Measurements from ENCODE around the gene ARHGEF12. TPM values are rescaled to one million over a fixed set of nuclear protein-coding genes. Genes with fewer than 3 reads are reported as not detected.

Gene ARHGEF12
- polyA plus RNA-seq, 1 donor (not counting 4 experiments of a cell fraction or from before 2014, with no cell fraction given), result 28.8 TPM

DNA sequence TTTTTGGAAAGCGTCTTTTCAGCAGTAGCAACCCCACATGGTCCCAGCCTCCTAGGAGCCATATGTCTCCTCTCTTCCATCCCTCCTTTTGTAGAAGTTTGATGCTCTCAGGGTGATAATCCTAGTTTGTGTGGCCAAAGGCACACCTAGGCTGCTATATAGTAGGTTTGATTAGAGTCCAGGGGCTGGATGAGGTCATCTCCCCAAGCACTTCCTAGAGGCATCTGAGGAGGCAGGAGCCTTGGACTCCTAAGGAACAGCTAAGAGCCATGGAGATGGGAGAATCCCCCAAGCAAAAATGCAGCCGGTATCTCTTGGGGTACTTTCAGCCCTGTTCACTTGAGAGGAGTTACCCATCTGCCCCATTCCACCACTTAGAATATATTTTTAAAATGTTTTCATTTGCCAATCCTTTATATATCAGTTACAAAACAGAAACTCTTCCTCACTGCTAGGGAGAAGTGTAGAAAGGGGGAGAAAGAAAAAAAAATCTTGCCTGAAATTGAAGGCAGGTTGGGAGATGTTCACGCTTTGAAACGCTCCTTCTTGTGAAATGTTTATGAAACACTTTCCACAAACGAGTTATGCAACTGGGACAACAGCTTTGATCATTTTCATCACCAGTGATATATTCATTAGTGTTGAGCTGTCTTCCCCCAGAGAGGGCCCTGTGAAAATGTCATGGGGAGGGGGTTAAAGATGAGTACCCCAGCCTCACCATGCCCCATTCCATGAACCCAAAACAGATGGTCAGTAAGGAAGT lies 43.0 kb upstream of the ARHGEF12 start:
- TF ChIP-seq EZH2 (IDR thresholded peaks at IDR 0.05; ENCODE audit: low read length), result no peak
- TF ChIP-seq, protein P1, sequence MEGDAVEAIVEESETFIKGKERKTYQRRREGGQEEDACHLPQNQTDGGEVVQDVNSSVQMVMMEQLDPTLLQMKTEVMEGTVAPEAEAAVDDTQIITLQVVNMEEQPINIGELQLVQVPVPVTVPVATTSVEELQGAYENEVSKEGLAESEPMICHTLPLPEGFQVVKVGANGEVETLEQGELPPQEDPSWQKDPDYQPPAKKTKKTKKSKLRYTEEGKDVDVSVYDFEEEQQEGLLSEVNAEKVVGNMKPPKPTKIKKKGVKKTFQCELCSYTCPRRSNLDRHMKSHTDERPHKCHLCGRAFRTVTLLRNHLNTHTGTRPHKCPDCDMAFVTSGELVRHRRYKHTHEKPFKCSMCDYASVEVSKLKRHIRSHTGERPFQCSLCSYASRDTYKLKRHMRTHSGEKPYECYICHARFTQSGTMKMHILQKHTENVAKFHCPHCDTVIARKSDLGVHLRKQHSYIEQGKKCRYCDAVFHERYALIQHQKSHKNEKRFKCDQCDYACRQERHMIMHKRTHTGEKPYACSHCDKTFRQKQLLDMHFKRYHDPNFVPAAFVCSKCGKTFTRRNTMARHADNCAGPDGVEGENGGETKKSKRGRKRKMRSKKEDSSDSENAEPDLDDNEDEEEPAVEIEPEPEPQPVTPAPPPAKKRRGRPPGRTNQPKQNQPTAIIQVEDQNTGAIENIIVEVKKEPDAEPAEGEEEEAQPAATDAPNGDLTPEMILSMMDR (optimal IDR thresholded peaks at IDR 0.05 in 1 of 3, IDR thresholded peaks at IDR 0.05 in 1 of 3, conservative IDR thresholded peaks at IDR 0.05 in 1 of 3; ENCODE audit: extremely low read depth in 1 of 3, insufficient read depth in 2 of 3, low read length in 3 of 3), result no peak
- DNase-seq (ENCODE audit: low read depth, low spot score), result no peak
- dilution Hi-C loops (cut with MboI; ENCODE audit: extremely low pct_ligation_motif_present, low sequenced_read_pairs), result no loop called here

DNA sequence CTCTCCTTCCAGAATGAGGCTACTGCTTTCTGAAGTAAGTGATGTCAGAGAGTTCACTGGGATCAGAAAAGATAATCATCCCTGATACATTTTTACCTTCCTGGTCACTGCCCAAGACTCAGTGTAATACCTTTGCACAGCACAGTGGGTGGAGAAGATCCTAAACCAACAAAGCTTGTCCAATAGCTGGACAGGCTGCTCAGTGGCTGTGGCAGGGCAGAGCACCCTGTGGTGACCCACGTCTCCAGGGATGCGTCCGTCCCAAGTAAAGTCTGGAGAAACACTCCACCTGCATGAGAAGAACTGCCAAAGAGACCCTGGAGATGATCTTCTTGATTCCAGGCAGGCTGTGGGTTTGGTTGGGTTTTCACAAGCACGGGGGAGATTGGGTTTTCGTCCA lies 42.1 kb upstream of the ARHGEF12 start:
- peak; percentile 31 for TF ChIP-seq EZH2 (IDR thresholded peaks at IDR 0.05; ENCODE audit: low read length)
- TF ChIP-seq, protein P1 (optimal IDR thresholded peaks at IDR 0.05 in 1 of 3, IDR thresholded peaks at IDR 0.05 in 1 of 3, conservative IDR thresholded peaks at IDR 0.05 in 1 of 3; ENCODE audit: extremely low read depth in 1 of 3, insufficient read depth in 2 of 3, low read length in 3 of 3), result no peak
- H3K9me1 ChIP-seq (ENCODE audit: control insufficient read depth, extremely low read depth, insufficient read depth, low read length), result no peaks in the 10 kb centered on the region
- no peak for DNase-seq (ENCODE audit: low read depth, low spot score)
- H3K4me2 ChIP-seq (ENCODE audit: control insufficient read depth, extremely low read depth, insufficient read depth, low read depth, low read length), result no peak overlapping the region
- no peak overlapping the region for H2AFZ ChIP-seq (ENCODE audit: control insufficient read depth, low read length)
- H3K36me3 ChIP-seq (ENCODE audit: control insufficient read depth in 2 of 2, extremely low read depth in 1 of 2, insufficient read depth in 2 of 2, low read length in 2 of 2), result no peaks in the 10 kb centered on the region
- no peaks in the 10 kb centered on the region for H4K20me1 ChIP-seq (ENCODE audit: control insufficient read depth, extremely low read depth, insufficient read depth, low read length)
- H3K9me3 ChIP-seq (ENCODE audit: control insufficient read depth, low read depth, low read length), result no peaks in the 10 kb centered on the region
- no peaks in the 10 kb centered on the region for H3K79me2 ChIP-seq (ENCODE audit: control insufficient read depth, insufficient read depth, low read length)
- H3K27ac ChIP-seq (ENCODE audit: control insufficient read depth, insufficient read depth, low read length), result no peak overlapping the region
- H3K4me1 ChIP-seq (ENCODE audit: control insufficient read depth, extremely low read depth, insufficient read depth, low read length), result peaks cover 31% of the 10 kb centered on the region
- FAIRE-seq, result no peak
- H3K27me3 ChIP-seq (ENCODE audit: control insufficient read depth, extremely low read depth, insufficient read depth, low read length), result peaks cover 7% of the 10 kb centered on the region
- dilution Hi-C loops (cut with MboI; ENCODE audit: extremely low pct_ligation_motif_present, low sequenced_read_pairs), result no loop called here
- no peak overlapping the region for H3K4me3 ChIP-seq (ENCODE audit: control insufficient read depth in 2 of 3, extremely low read depth in 1 of 3, insufficient read depth in 2 of 3, low read depth in 1 of 3, low read length in 3 of 3)
- H3K9ac ChIP-seq (ENCODE audit: control insufficient read depth, extremely low read depth, insufficient read depth, low read length), result no peak overlapping the region

More for the DNA sequence above, 43.0 kb upstream of the ARHGEF12 start:
- H4K20me1 ChIP-seq (ENCODE audit: control insufficient read depth, extremely low read depth, insufficient read depth, low read length), result no peaks in the 10 kb centered on the region
- H3K36me3 ChIP-seq (ENCODE audit: control insufficient read depth in 2 of 2, extremely low read depth in 1 of 2, insufficient read depth in 2 of 2, low read length in 2 of 2), result no peaks in the 10 kb centered on the region
- FAIRE-seq, result peak; percentile 41
- no peaks in the 10 kb centered on the region for H3K9me3 ChIP-seq (ENCODE audit: control insufficient read depth, low read depth, low read length)
- no peak overlapping the region for H2AFZ ChIP-seq (ENCODE audit: control insufficient read depth, low read length)
- H3K9ac ChIP-seq (ENCODE audit: control insufficient read depth, extremely low read depth, insufficient read depth, low read length), result no peak overlapping the region
- H3K9me1 ChIP-seq (ENCODE audit: control insufficient read depth, extremely low read depth, insufficient read depth, low read length), result no peaks in the 10 kb centered on the region
- no peaks in the 10 kb centered on the region for H3K79me2 ChIP-seq (ENCODE audit: control insufficient read depth, insufficient read depth, low read length)
- H3K4me2 ChIP-seq (ENCODE audit: control insufficient read depth, extremely low read depth, insufficient read depth, low read depth, low read length), result no peak overlapping the region
- no peak overlapping the region for H3K27ac ChIP-seq (ENCODE audit: control insufficient read depth, insufficient read depth, low read length)
- H3K4me1 ChIP-seq (ENCODE audit: control insufficient read depth, extremely low read depth, insufficient read depth, low read length), result peaks cover 33% of the 10 kb centered on the region
- H3K4me3 ChIP-seq (ENCODE audit: control insufficient read depth in 2 of 3, extremely low read depth in 1 of 3, insufficient read depth in 2 of 3, low read depth in 1 of 3, low read length in 3 of 3), result no peak overlapping the region
- H3K27me3 ChIP-seq (ENCODE audit: control insufficient read depth, extremely low read depth, insufficient read depth, low read length), result peaks cover 7% of the 10 kb centered on the region
